H9 (cell line): ENCODE results near the gene PPP2R2B. TPM values are rescaled to one million over a fixed set of nuclear protein-coding genes. Genes with fewer than 3 reads are reported as not detected.

Experiments
- DNase-seq: peaks from one replicate; pipeline ENCODE4 v3.0.0-alpha.2; 2017
- H2AFZ ChIP-seq: one replicate; pipeline ENCODE4 v1.6.1; 2013; ENCODE audit warnings: mild to moderate bottlenecking, low read length, control low read depth, moderate library complexity
- H2AK5ac ChIP-seq: 2 replicates; pipeline ENCODE4 v1.6.1; 2013; ENCODE audit warnings: low read length, control low read depth, mixed read lengths; ENCODE audit not compliant: insufficient read length
- H2BK120ac ChIP-seq: one replicate; pipeline ENCODE4 v1.6.1; 2013; ENCODE audit warnings: low read depth, mild to moderate bottlenecking, low read length, control low read depth, inconsistent platforms; ENCODE audit not compliant: poor library complexity, severe bottlenecking
- H2BK12ac ChIP-seq: 2 replicates; pipeline ENCODE4 v1.6.1; 2013; ENCODE audit warnings: low read length, control low read depth, mixed read lengths, low read depth; ENCODE audit not compliant: insufficient read length
- H2BK15ac ChIP-seq: 2 replicates; pipeline ENCODE4 v1.6.1; 2013; ENCODE audit warnings: low read depth, low read length, control low read depth
- H2BK20ac ChIP-seq: one replicate; pipeline ENCODE4 v1.6.1; 2013; ENCODE audit warnings: low read depth, mild to moderate bottlenecking, low read length, control low read depth, inconsistent platforms; ENCODE audit not compliant: poor library complexity, severe bottlenecking
- H2BK5ac ChIP-seq: 2 replicates; pipeline ENCODE4 v1.6.1; 2013; ENCODE audit warnings: low read length, control low read depth, mixed read lengths; ENCODE audit not compliant: insufficient read length
- H3K14ac ChIP-seq: 2 replicates; pipeline ENCODE4 v1.6.1; 2013; ENCODE audit warnings: low read length, control low read depth; ENCODE audit not compliant: insufficient read depth
- H3K18ac ChIP-seq: 2 replicates; pipeline ENCODE4 v1.6.1; 2013; ENCODE audit warnings: low read depth, mild to moderate bottlenecking, mixed read lengths, low read length, control low read depth; ENCODE audit not compliant: insufficient read length
- H3K23ac ChIP-seq: 2 replicates; pipeline ENCODE4 v1.6.1; 2013; ENCODE audit warnings: low read length, control low read depth, mixed read lengths, low read depth; ENCODE audit not compliant: insufficient read length
- H3K23me2 ChIP-seq: 2 replicates; pipeline ENCODE4 v1.6.1; 2013; ENCODE audit warnings: low read depth, mild to moderate bottlenecking, mixed read lengths, low read length, control low read depth; ENCODE audit not compliant: insufficient read length, poor library complexity, severe bottlenecking
- H3K27ac ChIP-seq: 2 replicates; pipeline ENCODE4 v1.5.1; 2013; ENCODE audit warnings: low read length, control low read depth, mixed read lengths, low read depth; ENCODE audit not compliant: insufficient read length
- H3K27me3 ChIP-seq: 2 replicates; pipeline ENCODE4 v1.6.1; 2013; ENCODE audit warnings: low read length, control low read depth, inconsistent platforms; ENCODE audit not compliant: insufficient read depth
- H3K4ac ChIP-seq: 2 replicates; pipeline ENCODE4 v1.6.1; 2013; ENCODE audit warnings: low read depth, mild to moderate bottlenecking, control low read depth, inconsistent platforms, low read length, moderate library complexity
- H3K4me1 ChIP-seq: 2 replicates; pipeline ENCODE4 v1.6.1; 2013; ENCODE audit warnings: low read length, control low read depth, inconsistent platforms; ENCODE audit not compliant: insufficient read depth
- H3K4me2 ChIP-seq: 2 replicates; pipeline ENCODE4 v1.6.1; 2013; ENCODE audit warnings: low read length, control low read depth, mixed read lengths; ENCODE audit not compliant: insufficient read length, insufficient read depth
- H3K56ac ChIP-seq: 2 replicates; pipeline ENCODE4 v1.6.1; 2013; ENCODE audit warnings: low read depth, mild to moderate bottlenecking, mixed read lengths, low read length, control low read depth; ENCODE audit not compliant: insufficient read length
- H3K79me1 ChIP-seq: 2 replicates; pipeline ENCODE4 v1.6.1; 2013; ENCODE audit warnings: low read depth, mild to moderate bottlenecking, moderate library complexity, low read length, control low read depth, inconsistent platforms; ENCODE audit not compliant: insufficient read depth, poor library complexity, severe bottlenecking
- H3K79me2 ChIP-seq: 2 replicates; pipeline ENCODE4 v1.6.1; 2013; ENCODE audit warnings: low read length, control low read depth, inconsistent platforms; ENCODE audit not compliant: insufficient read depth
- H3K9ac ChIP-seq: 2 replicates; pipeline ENCODE4 v1.6.1; 2013; ENCODE audit warnings: low read length, control low read depth, mixed read lengths; ENCODE audit not compliant: insufficient read length; ENCODE audit errors: extremely low read depth
- H3K9me3 ChIP-seq: one replicate; pipeline ENCODE4 v1.6.1; 2013; ENCODE audit warnings: low read depth, low read length, inconsistent platforms; ENCODE audit not compliant: control insufficient read depth
- H3T11ph ChIP-seq: one replicate; pipeline ENCODE4 v1.6.1; 2013; ENCODE audit warnings: mild to moderate bottlenecking, low read length, control low read depth, inconsistent platforms
- H4K20me1 ChIP-seq: one replicate; pipeline ENCODE4 v1.6.1; 2013; ENCODE audit not compliant: control insufficient read depth, insufficient read length, insufficient read depth
- H4K5ac ChIP-seq: 2 replicates; pipeline ENCODE4 v1.6.1; 2013; ENCODE audit warnings: low read depth, mild to moderate bottlenecking, mixed read lengths, low read length, control low read depth; ENCODE audit not compliant: insufficient read length
- H4K8ac ChIP-seq: replicated peaks from 2 replicates; pipeline ENCODE4 v1.6.1; 2013; ENCODE audit warnings: low read length, control low read depth, mixed read lengths, low read depth; ENCODE audit not compliant: insufficient read length
- H4K91ac ChIP-seq: 2 replicates; pipeline ENCODE4 v1.6.1; 2013; ENCODE audit warnings: low read depth, mild to moderate bottlenecking, moderate library complexity, mixed read lengths, low read length, control low read depth; ENCODE audit not compliant: insufficient read length
- H3K27ac Mint-ChIP-seq, 3 experiments: 2 replicates in 2 of 3; 3 replicates in 1 of 3; pipeline ENCODE4 v1.8.0; 2020 to 2021; ENCODE audit warnings: mixed read lengths in 3 of 3, mild to moderate bottlenecking in 1 of 3, moderate library complexity in 1 of 3
- H3K27me3 Mint-ChIP-seq: 2 replicates; pipeline ENCODE4 v1.8.0; 2021; ENCODE audit warnings: low read depth, mild to moderate bottlenecking, moderate library complexity, mixed read lengths
- H3K36me3 Mint-ChIP-seq, 3 experiments: 2 replicates in 2 of 3; 3 replicates in 1 of 3; pipeline ENCODE4 v1.8.0; 2020 to 2021; ENCODE audit warnings: low read depth in 3 of 3, mixed read lengths in 3 of 3; ENCODE audit not compliant: insufficient read depth in 1 of 3
- H3K4me1 Mint-ChIP-seq, 2 experiments: 2 replicates each; pipeline ENCODE4 v1.8.0; 2020; ENCODE audit warnings: mixed read lengths in 2 of 2
- H3K4me3 Mint-ChIP-seq, 2 experiments: 2 replicates in 1 of 2; 3 replicates in 1 of 2; pipeline ENCODE4 v1.8.0; 2020 to 2021; ENCODE audit warnings: mild to moderate bottlenecking in 2 of 2, mixed read lengths in 2 of 2, moderate library complexity in 1 of 2
- H3K9me3 Mint-ChIP-seq, 2 experiments: 2 replicates in 1 of 2; 3 replicates in 1 of 2; pipeline ENCODE4 v1.8.0; 2020; ENCODE audit warnings: mild to moderate bottlenecking in 2 of 2, mixed read lengths in 2 of 2, moderate library complexity in 1 of 2
- WGBS: extraction: QIAGEN DNeasy Blood & Tissue Kit; methylation state at CpG from one replicate; pipeline ENCODE4 v1.1.7; 2013; ENCODE audit warnings: missing lambda C conversion rate, low lambda C conversion rate, mixed read lengths; ENCODE audit not compliant: insufficient read length; ENCODE audit errors: extremely low coverage; 5-methylcytosine and 5-hydroxymethylcytosine counted together
- total RNA-seq: library from RNA; stranded (reverse); gene quantifications from 2 replicates; pipeline ENCODE4 v1.2.1, GENCODE V29; 2021
- TF ChIP-seq, protein P1 (sequence below): fragments of 200-600 bp; sonication (generic); conservative IDR thresholded peaks from 3 replicates; pipeline ENCODE4 v1.8.0; 2021; ENCODE audit warnings: antibody characterized with exemption, mild to moderate bottlenecking

The PPP2R2B gene
- total RNA-seq, 1 experiment from 2014 or later = 14.3 TPM

DNA sequence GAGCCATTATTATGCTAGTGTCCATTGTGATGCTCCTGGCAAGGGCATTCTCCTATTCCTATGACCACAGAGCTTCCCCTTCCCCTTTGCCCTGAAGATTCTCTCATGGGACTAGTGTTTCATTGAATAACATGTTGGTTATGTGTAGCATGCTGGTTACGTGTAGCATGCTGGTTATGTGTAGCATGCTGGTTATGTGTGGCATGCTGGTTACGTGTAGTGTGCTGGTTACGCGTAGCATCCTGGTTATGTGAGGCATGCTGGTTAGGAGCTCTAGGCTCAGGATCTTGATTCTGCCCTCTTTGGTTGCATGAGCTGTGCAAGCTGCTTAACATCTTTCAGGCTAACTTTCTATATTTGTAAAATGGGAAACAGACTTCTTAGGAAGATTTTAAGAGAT is 316.1 kb downstream of the PPP2R2B start:
- no peak overlapping the region for H3K9ac ChIP-seq
- no peak overlapping the region for H2BK15ac ChIP-seq
- no peaks in the 10 kb centered on the region for H3K27me3 Mint-ChIP-seq

More for the DNA sequence above, 316.1 kb downstream of the PPP2R2B start:
- no peaks in the 10 kb centered on the region for H3K27me3 ChIP-seq
- no peak overlapping the region for H3K27ac Mint-ChIP-seq
- H3K9me3 Mint-ChIP-seq = peaks cover 6 to 7% of the 10 kb centered on the region in 2 experiments
- TF ChIP-seq, protein P1, sequence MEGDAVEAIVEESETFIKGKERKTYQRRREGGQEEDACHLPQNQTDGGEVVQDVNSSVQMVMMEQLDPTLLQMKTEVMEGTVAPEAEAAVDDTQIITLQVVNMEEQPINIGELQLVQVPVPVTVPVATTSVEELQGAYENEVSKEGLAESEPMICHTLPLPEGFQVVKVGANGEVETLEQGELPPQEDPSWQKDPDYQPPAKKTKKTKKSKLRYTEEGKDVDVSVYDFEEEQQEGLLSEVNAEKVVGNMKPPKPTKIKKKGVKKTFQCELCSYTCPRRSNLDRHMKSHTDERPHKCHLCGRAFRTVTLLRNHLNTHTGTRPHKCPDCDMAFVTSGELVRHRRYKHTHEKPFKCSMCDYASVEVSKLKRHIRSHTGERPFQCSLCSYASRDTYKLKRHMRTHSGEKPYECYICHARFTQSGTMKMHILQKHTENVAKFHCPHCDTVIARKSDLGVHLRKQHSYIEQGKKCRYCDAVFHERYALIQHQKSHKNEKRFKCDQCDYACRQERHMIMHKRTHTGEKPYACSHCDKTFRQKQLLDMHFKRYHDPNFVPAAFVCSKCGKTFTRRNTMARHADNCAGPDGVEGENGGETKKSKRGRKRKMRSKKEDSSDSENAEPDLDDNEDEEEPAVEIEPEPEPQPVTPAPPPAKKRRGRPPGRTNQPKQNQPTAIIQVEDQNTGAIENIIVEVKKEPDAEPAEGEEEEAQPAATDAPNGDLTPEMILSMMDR = no peak
- no peaks in the 10 kb centered on the region for H4K20me1 ChIP-seq
- H3K79me2 ChIP-seq = no peaks in the 10 kb centered on the region
- H3K4me2 ChIP-seq = no peak overlapping the region
- H4K91ac ChIP-seq = no peak overlapping the region
- no peak overlapping the region for H2BK120ac ChIP-seq
- H2AK5ac ChIP-seq = no peak overlapping the region
- H3K23me2 ChIP-seq = no peaks in the 10 kb centered on the region
- no peaks in the 10 kb centered on the region for H3K79me1 ChIP-seq
- H3T11ph ChIP-seq = no peak overlapping the region
- H3K18ac ChIP-seq = no peak overlapping the region
- no peak overlapping the region for H3K27ac ChIP-seq
- H3K4me3 Mint-ChIP-seq = no peak overlapping the region
- no peak overlapping the region for H4K5ac ChIP-seq
- no peak overlapping the region for H3K56ac ChIP-seq
- H2BK20ac ChIP-seq = no peak overlapping the region
- no peak overlapping the region for H4K8ac ChIP-seq
- H3K14ac ChIP-seq = no peak overlapping the region
- H3K4me1 ChIP-seq = peaks cover 15% of the 10 kb centered on the region; the same call in 1 of the 2 replicates
- peaks cover 0 to 8% (median 5%) of the 10 kb centered on the region in 3 experiments; a peak in 5 of 7 replicates for H3K36me3 Mint-ChIP-seq
- DNase-seq = no peak
- no peak overlapping the region for H3K23ac ChIP-seq
- H3K4me1 Mint-ChIP-seq = peaks cover 9 to 22% of the 10 kb centered on the region in 2 experiments
- no CpG with 5 or more reads among the region's 4 CpGs for WGBS
- H2BK5ac ChIP-seq = no peak overlapping the region
- no peaks in the 10 kb centered on the region for H3K9me3 ChIP-seq
- no peak overlapping the region for H2BK12ac ChIP-seq
- H2AFZ ChIP-seq = no peak overlapping the region
- no peak overlapping the region for H3K4ac ChIP-seq
